WERI-Rb-1 (cell line): ENCODE measurements around the gene CASZ1.

ENCODE experiments used
- DNase-seq: peaks from one replicate; pipeline ENCODE4 v3.0.0-alpha.2; 2020
- H3K27ac ChIP-seq: fragments of 250-450 bp; sonication (Bioruptor Pico); 2 replicates; pipeline ENCODE4 v1.5.1; 2020; ENCODE audit warnings: mild to moderate bottlenecking, moderate library complexity
- H3K27me3 ChIP-seq: fragments of 250-450 bp; sonication (Bioruptor Pico); 2 replicates; pipeline ENCODE4 v1.5.1; 2021; ENCODE audit warnings: mild to moderate bottlenecking, low read depth, moderate library complexity; ENCODE audit not compliant: insufficient read depth, severe bottlenecking
- H3K36me3 ChIP-seq: fragments of 250-450 bp; sonication (Bioruptor Pico); 2 replicates; pipeline ENCODE4 v1.5.1; 2020; ENCODE audit warnings: mild to moderate bottlenecking, moderate library complexity
- H3K4me3 ChIP-seq: 2 replicates; pipeline ENCODE4 v1.5.1; 2011; ENCODE audit warnings: low read depth, mild to moderate bottlenecking, control low read depth, low read length
- H3K9me3 ChIP-seq: fragments of 250-450 bp; sonication (Bioruptor Pico); 2 replicates; pipeline ENCODE4 v1.5.1; 2021; ENCODE audit warnings: mild to moderate bottlenecking, moderate library complexity; ENCODE audit not compliant: severe bottlenecking
- TF ChIP-seq, protein P1 (sequence below): IDR thresholded peaks from 2 replicates; pipeline ENCODE4 v1.5.1; 2011; ENCODE audit warnings: low read depth, mild to moderate bottlenecking, control low read depth, inconsistent platforms, low read length

The CASZ1 gene

DNA sequence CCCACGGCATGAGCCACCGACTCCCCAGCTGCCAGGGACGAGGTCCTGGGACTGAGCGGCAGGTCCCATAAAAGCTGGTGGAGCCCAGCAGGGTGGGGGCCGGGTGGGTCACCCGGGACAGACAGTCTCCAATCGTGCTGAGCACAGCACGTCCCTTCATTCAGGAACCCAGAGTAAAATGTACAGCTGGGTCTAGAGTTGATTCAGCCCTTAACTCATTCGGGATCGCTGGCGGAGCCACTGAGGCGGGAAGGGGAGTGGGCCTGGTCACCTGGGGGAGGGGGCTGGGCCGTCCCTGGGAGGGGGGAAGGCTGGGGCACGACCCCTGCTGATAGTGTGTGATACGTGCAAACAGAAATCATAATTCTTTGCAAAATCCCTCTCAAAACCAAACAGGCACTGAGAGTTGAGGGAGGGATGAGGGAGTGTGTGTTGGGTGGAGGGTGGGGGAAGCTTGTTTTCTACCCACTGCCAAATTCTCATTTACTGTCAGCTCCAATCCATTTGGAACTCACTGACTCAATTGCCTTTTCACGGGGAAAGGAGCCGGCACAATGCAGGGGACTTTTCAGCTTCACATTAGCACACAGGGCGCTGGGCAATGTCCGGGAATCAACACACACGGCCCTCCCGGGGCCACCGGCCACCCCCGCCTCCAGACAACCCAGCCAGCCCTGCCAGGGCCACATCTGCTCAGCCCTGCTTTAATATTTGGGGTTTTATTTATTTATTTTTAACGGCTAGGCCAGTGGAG is 13.8 kb downstream of the CASZ1 start:
- TF ChIP-seq, protein P1, sequence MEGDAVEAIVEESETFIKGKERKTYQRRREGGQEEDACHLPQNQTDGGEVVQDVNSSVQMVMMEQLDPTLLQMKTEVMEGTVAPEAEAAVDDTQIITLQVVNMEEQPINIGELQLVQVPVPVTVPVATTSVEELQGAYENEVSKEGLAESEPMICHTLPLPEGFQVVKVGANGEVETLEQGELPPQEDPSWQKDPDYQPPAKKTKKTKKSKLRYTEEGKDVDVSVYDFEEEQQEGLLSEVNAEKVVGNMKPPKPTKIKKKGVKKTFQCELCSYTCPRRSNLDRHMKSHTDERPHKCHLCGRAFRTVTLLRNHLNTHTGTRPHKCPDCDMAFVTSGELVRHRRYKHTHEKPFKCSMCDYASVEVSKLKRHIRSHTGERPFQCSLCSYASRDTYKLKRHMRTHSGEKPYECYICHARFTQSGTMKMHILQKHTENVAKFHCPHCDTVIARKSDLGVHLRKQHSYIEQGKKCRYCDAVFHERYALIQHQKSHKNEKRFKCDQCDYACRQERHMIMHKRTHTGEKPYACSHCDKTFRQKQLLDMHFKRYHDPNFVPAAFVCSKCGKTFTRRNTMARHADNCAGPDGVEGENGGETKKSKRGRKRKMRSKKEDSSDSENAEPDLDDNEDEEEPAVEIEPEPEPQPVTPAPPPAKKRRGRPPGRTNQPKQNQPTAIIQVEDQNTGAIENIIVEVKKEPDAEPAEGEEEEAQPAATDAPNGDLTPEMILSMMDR = no peak
- H3K27me3 ChIP-seq = no peaks in the 10 kb centered on the region
- no peak overlapping the region for H3K4me3 ChIP-seq
- no peaks in the 10 kb centered on the region for H3K36me3 ChIP-seq
- H3K27ac ChIP-seq = no peak overlapping the region
- DNase-seq = no peak
- no peaks in the 10 kb centered on the region for H3K9me3 ChIP-seq

DNA sequence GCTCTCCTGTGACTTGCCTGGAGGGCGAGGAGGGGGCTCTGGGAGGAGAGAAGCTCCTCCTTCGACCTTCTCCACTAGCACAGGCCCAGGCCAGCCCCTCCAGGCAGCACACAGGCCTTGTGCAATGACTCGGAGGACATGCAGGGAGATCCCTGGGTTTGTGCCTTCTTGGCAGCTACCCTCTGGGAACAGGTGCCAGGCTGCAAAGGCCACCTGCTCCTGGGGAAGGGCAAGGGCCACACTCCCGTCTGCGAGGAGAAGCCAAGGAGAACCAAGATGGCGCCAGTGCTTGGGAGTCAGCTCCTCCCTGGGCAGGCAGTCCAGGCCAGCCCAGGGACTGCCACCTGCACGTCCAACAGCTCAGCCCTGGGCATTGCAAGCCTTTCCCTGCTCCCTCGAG is 15.3 kb downstream of the CASZ1 start:
- H3K27ac ChIP-seq = no peak overlapping the region
- TF ChIP-seq, protein P1 = no peak
- no peaks in the 10 kb centered on the region for H3K36me3 ChIP-seq
- no peak overlapping the region for H3K4me3 ChIP-seq
- H3K9me3 ChIP-seq = no peaks in the 10 kb centered on the region
- no peaks in the 10 kb centered on the region for H3K27me3 ChIP-seq
- no peak for DNase-seq

DNA sequence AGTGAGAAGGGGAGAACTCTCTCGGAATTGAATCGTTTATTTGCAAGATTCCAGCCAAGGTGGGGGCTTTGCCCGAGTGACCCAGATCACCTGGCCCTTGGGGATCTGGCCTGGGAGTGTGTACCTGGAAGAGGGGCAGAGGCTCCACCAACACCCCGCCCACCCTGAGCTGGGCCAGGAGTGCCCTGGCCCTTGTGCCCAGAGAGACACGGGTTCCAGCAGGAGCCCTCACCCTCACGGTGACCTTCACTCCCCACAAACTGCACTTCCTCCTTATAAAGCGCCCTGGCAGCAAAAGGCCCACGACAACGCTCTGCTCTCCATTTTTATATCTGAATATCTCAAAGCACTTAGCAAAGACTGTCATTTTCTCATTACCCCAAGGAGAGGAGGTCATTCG is 16.6 kb downstream of the CASZ1 start:
- no peak for DNase-seq
- Histone ChIP-seq H3K27ac (no peak overlapping the region), H3K27me3 (no peaks in the 10 kb centered on the region), H3K9me3 (no peaks in the 10 kb centered on the region), H3K36me3 (no peaks in the 10 kb centered on the region), H3K4me3 (no peak overlapping the region)
- TF ChIP-seq, protein P1 = no peak

DNA sequence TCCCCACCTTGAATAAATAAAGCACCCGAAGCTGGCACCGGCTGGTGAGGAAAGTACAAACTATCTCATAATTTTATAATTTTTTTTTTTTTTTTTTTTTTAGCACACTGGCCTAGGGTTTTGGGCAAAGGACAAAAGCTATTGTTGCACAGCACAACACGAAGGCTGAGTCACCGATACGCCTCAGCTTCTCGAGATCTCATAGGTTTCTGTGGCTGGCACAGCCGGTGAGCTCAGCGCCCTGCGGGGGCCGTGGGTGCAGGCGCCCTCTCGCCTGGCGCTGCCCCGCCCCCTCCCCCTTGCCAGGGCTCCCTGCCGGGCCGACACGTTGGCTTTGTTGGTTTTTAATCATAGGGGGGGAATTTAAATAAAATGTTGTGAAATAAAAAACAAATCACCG is 17.2 kb downstream of the CASZ1 start:
- no peak for DNase-seq
- Histone ChIP-seq H3K27me3 (no peaks in the 10 kb centered on the region), H3K36me3 (no peaks in the 10 kb centered on the region), H3K4me3 (no peak overlapping the region), H3K27ac (no peak overlapping the region), H3K9me3 (no peaks in the 10 kb centered on the region)
- TF ChIP-seq, protein P1 = no peak

DNA sequence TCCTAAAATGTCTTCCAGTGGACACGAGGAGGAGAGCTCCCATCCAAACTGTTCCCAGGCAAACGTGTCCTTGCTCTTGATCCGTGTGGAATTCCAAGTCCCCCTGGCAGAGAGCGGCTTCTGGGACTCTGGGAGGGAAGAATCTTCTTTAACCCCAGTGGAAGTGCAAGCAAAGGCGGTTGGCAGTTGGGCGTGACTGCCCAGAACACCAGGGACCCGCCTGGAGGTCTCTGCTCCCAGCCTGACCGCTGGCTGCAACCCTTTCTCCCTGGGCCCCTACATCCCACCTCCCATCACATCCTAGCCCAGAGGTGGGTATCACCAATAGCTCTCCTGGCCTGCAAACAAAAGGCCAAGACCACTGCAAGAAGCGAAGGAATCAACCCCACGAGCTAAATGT is 17.8 kb downstream of the CASZ1 start:
- H3K4me3 ChIP-seq = no peak overlapping the region
- H3K27me3 ChIP-seq = no peaks in the 10 kb centered on the region
- DNase-seq = no peak
- no peaks in the 10 kb centered on the region for H3K9me3 ChIP-seq
- H3K27ac ChIP-seq = no peak overlapping the region
- TF ChIP-seq, protein P1 = no peak
- H3K36me3 ChIP-seq = no peaks in the 10 kb centered on the region
